Spleen (tissue), 7 donors: ENCODE results near the gene COL5A1.

Experiments used
- POLR2A ChIP-seq, 3 donors: fragments of 450-650 bp; IDR thresholded peaks; one replicate each; pipeline ENCODE4 v1.5.1; 2017; ENCODE audit warnings: antibody characterized with exemption in 3 of 3, mild to moderate bottlenecking in 1 of 3
- TF ChIP-seq, protein P1 (sequence below), 11 experiments: fragments of 200-600 bp in 7 of 11; fragments of 450-650 bp in 4 of 11; sonication (generic) in 4 of 11; IDR thresholded peaks in 8 of 11; conservative IDR thresholded peaks in 3 of 11; 1 replicate in 7 of 11; 2 replicates in 4 of 11; pipeline versions ENCODE4 v1.4.0 to v1.8.0; 2016 to 2021; ENCODE audit warnings: antibody characterized with exemption in 11 of 11, inconsistent platforms in 4 of 11, mild to moderate bottlenecking in 1 of 11
- donor health status: DM: no; HTN: no; CAD: no; lungs with moderate emphysema.
- donor health status: DM: no; HTN: no; CAD: no.
- donor health status: DM: no; HTN: no; CAD: no.

DNA sequence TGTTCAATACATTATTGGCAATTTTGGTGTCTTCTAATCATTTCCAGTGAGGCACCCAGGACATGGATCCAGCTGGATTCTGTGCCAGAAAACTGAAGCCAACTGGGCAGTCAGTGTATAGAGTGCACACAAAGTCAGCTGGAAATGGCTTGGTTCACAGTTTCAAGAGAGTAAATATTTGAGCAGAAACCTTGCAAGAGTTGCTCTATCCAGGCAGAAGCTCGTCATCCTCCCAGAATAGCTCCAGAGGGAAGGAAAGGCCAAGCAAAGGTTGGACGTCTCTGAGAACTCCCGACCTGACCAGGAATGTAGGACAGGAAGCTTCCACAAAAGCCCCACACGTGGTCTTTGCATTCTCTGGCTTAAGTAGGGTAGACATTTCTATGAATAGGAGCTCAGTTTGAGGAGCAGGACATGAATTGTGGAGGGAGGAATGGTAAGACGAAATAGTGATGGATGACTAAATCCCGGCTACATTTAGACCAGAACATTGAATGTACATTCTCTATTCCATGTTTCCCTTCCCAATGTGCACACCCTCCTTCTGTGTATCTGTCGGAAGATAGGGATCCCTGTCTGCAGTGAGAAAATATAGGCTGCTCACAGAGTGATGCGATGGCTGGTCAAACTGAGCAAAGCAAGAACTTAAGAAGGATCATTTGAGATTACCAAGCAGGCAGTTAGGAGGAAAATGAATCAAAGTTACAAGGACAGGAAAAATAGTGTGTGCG is 166.3 kb downstream of the COL5A1 start:
- TF ChIP-seq, protein P1, sequence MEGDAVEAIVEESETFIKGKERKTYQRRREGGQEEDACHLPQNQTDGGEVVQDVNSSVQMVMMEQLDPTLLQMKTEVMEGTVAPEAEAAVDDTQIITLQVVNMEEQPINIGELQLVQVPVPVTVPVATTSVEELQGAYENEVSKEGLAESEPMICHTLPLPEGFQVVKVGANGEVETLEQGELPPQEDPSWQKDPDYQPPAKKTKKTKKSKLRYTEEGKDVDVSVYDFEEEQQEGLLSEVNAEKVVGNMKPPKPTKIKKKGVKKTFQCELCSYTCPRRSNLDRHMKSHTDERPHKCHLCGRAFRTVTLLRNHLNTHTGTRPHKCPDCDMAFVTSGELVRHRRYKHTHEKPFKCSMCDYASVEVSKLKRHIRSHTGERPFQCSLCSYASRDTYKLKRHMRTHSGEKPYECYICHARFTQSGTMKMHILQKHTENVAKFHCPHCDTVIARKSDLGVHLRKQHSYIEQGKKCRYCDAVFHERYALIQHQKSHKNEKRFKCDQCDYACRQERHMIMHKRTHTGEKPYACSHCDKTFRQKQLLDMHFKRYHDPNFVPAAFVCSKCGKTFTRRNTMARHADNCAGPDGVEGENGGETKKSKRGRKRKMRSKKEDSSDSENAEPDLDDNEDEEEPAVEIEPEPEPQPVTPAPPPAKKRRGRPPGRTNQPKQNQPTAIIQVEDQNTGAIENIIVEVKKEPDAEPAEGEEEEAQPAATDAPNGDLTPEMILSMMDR (IDR thresholded peaks at IDR 0.05 in 8 of 11, conservative IDR thresholded peaks at IDR 0.05 in 3 of 11), result no peak
- no peak for TF ChIP-seq POLR2A (IDR thresholded peaks at IDR 0.05)
